H4 (cell line): ENCODE data around the gene KLHDC8A. TPM values are rescaled to one million over a fixed set of nuclear protein-coding genes. Genes with fewer than 3 reads are reported as not detected.
"Not testable (repeated sequence)": the region's sequence is repeated elsewhere in the genome, so short reads cannot be mapped to it uniquely, and the experiment has no call there.

Source experiments
- DNase-seq: peaks from one replicate; pipeline ENCODE4 v3.0.0-alpha.2; 2015; ENCODE audit warnings: low spot score
- total RNA-seq: library from RNA; depleted of rRNA; stranded (reverse); fragments of >200 nt; shearing (Covaris generic); gene quantifications from 2 replicates; pipeline ENCODE4 v1.2.3, GENCODE V29; 2014

The KLHDC8A gene
- total RNA-seq, 1 experiment from 2014 or later = not detected

- DNase-seq = no peak
Measured at GRCh38 chr1:205371871-205372660, 15.3 kb upstream of the KLHDC8A start.

GRCh38 chr1:205370780-205371179 lies 14.1 kb upstream of the KLHDC8A start:
- no peak for DNase-seq

GRCh38 chr1:205369701-205370123 lies 13.0 kb upstream of the KLHDC8A start:
- no peak for DNase-seq

- no peak for DNase-seq
Measured at GRCh38 chr1:205368478-205368877, 11.8 kb upstream of the KLHDC8A start.

- no peak for DNase-seq
Measured at GRCh38 chr1:205365945-205366463, 9.3 kb upstream of the KLHDC8A start.

GRCh38 chr1:205365086-205365485 lies 8.4 kb upstream of the KLHDC8A start:
- DNase-seq = not testable (repeated sequence)

- DNase-seq = no peak
Measured at GRCh38 chr1:205360891-205361290, 4.2 kb upstream of the KLHDC8A start.

GRCh38 chr1:205359771-205360565 lies 3.2 kb upstream of the KLHDC8A start:
- DNase-seq = no peak

GRCh38 chr1:205358579-205358978 lies 1.9 kb upstream of the KLHDC8A start:
- no peak for DNase-seq

- DNase-seq = no peak
Measured at GRCh38 chr1:205357567-205357966, 845 bp upstream of the KLHDC8A start.

GRCh38 chr1:205355075-205355453 lies 1.7 kb downstream of the KLHDC8A start:
- DNase-seq = peak; percentile 39

GRCh38 chr1:205354259-205355074 lies 2.3 kb downstream of the KLHDC8A start:
- peak; percentile 58 for DNase-seq

GRCh38 chr1:205353612-205354011 lies 3.1 kb downstream of the KLHDC8A start:
- DNase-seq = no peak

- DNase-seq = no peak
Measured at GRCh38 chr1:205353191-205353590, 3.5 kb downstream of the KLHDC8A start.

- DNase-seq = peak; percentile 37
Measured at GRCh38 chr1:205351984-205352713, 4.6 kb downstream of the KLHDC8A start.

- no peak for DNase-seq
Measured at GRCh38 chr1:205350691-205351141, 6.0 kb downstream of the KLHDC8A start.

GRCh38 chr1:205350124-205350523 lies 6.6 kb downstream of the KLHDC8A start:
- DNase-seq = no peak

- DNase-seq = peak; percentile 36
Measured at GRCh38 chr1:205348554-205349487, 7.9 kb downstream of the KLHDC8A start.

GRCh38 chr1:205346956-205347574 lies 9.7 kb downstream of the KLHDC8A start:
- DNase-seq = peak; percentile 37
